ENCODE data around the gene RNASET2. TPM values are rescaled to one million over a fixed set of nuclear protein-coding genes. Genes with fewer than 3 reads are reported as not detected.

Gene RNASET2
- total RNA-seq, 4 donors from 2014 or later, result 65.6 to 169 (median 81.4) TPM

DNA sequence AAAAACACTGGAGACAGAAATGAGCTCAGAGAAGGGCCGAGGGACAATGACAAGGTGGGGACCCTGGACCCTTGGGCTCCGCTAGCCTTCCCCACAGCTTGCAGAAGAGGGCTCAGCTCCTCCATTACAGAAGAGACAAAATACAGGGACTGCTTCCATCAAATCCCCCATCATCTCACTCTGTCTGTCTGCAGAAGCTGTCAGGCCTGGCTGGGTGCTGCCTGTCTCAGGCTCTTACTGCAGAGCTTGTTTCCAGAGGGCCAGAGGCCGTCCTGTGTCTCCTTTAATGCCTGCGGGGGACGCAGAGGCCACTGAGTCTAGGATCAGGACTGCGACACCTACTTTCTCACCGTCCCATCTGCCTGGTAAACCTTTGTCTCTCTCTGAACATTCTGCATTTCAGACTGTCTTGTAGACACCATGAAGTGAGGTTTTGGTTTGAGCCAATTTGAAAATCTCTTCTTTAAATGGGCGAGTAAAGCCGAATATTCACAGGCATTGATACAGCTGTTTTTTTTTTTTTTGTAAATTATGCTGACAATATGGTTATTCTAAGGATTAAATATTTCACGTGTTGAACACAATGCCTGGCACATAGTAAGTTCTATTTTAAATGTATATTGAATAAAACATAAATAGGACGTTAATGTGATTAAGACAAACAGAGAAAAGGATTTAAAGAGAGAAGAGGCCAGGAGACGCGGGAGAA lies 28.3 kb downstream of the RNASET2 start:
- DNase-seq, result no peak
- Histone ChIP-seq H3K27ac (no peak overlapping the region), H3K27me3 (no peaks in the 10 kb centered on the region), H3K9me3 (no peaks in the 10 kb centered on the region), H3K4me3 (no peak overlapping the region), H3K4me1 (no peaks in the 10 kb centered on the region), H3K36me3 (peaks cover 0 to 21% (median 0%) of the 10 kb centered on the region in 3 donors)
- TF ChIP-seq, protein P1, sequence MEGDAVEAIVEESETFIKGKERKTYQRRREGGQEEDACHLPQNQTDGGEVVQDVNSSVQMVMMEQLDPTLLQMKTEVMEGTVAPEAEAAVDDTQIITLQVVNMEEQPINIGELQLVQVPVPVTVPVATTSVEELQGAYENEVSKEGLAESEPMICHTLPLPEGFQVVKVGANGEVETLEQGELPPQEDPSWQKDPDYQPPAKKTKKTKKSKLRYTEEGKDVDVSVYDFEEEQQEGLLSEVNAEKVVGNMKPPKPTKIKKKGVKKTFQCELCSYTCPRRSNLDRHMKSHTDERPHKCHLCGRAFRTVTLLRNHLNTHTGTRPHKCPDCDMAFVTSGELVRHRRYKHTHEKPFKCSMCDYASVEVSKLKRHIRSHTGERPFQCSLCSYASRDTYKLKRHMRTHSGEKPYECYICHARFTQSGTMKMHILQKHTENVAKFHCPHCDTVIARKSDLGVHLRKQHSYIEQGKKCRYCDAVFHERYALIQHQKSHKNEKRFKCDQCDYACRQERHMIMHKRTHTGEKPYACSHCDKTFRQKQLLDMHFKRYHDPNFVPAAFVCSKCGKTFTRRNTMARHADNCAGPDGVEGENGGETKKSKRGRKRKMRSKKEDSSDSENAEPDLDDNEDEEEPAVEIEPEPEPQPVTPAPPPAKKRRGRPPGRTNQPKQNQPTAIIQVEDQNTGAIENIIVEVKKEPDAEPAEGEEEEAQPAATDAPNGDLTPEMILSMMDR (IDR thresholded peaks at IDR 0.05), result no peak
- no peak for TF ChIP-seq POLR2A (IDR thresholded peaks at IDR 0.05)

DNA sequence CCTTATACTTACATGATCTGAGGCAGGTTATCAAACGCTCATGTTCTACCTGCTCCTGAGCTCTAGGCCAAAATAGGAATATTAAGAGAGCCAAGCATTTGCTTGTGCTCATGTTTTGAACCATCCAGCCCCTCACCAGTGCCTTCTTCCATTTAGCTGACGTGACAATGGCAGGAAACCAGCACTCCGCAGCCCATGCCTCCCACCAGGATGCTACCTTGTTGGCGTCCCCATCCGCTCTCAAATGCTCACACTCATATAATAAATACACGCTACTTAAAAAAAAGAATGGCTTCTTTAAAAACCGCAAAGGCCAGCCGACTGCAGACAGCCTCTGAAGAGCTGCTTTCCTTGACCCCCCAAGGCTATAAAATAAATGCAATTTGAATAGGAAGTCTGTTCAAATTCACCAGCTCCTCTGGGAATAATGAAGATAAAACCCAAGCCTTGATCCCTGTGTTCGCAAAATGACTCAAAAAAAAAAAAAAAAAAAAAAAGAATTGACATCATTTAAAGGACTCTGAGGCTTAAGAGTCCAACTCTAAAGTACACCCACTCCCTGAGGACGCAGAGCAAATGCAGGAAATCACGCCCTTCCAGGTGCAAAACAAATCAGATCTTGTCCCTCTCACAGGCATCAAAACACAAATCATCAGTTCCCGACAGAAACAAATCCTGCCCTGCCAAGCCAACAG lies 29.0 kb downstream of the RNASET2 start:
- Histone ChIP-seq H3K36me3 (peaks cover 0 to 17% (median 0%) of the 10 kb centered on the region in 3 donors), H3K9me3 (no peaks in the 10 kb centered on the region), H3K4me1 (no peaks in the 10 kb centered on the region), H3K27me3 (no peaks in the 10 kb centered on the region), H3K4me3 (no peak overlapping the region), H3K27ac (no peak overlapping the region)
- DNase-seq, result no peak
- no peak for TF ChIP-seq POLR2A (IDR thresholded peaks at IDR 0.05)

DNA sequence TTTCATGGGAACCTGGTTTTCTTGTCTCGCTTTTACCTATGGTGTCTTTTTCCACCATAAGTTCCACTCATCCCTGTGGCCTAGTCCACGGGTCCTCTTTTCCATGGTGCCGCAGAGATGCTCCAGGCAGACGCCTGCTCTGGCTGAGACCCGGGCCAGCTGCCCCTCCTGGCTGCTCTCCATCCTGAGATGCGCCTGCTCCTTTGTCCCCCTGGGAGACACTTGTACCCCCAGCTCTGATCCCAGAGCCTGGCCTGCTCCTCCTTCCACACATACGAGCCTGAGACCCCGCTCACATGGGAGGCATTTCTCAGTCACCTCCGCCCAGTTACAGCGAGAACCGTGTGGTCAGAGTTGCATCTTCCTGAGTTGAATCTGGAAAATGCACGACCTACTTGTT lies 29.6 kb downstream of the RNASET2 start:
- no peaks in the 10 kb centered on the region for H3K4me1 ChIP-seq
- peaks cover 0 to 12% (median 0%) of the 10 kb centered on the region in 3 donors for H3K36me3 ChIP-seq
- no peaks in the 10 kb centered on the region for H3K27me3 ChIP-seq

DNA sequence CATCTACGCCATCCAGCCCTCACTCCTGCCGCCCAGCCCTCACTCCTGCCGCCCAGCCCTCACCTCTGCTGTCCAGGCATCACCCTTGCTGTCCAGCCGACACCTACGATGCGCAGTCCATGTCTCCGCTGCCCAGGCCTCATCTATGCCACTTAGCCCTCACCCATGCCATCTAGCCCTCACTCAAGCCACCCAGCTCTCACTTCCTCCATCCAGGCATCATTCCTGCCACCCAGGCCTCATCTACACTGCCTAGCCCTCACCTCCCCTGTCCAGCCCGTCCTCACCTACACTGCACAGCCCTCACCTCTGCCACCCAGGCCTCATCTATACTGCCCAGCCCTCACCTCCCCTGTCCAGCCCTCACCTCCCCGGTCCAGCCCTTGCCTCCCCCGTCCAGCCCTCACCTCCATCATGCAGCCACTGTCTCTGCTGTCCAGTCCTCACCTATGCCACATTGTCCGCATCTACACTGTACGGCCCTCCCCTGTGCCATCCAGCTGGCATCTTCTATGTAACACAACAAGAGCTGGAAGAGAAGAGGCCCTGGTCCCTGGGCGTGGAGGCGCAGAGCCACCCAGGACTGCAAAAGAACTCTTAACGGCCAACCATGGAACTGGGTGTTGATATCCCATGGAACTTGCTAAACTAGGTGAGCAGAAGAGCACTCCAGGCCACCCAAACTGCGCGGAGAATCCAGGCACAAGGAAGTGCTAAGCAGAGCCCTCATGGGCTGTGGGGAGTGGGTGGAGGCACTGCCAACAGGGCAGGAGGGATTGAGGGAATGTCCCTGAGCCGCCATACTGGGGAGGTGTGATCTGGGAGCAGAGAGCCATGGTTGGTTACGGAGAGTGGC lies 31.0 kb downstream of the RNASET2 start:
- H3K36me3 ChIP-seq, result peaks cover 0 to 12% (median 0%) of the 10 kb centered on the region in 3 donors

More for the DNA sequence above, 29.6 kb downstream of the RNASET2 start:
- peak in 1 of 3 donors; percentile 12 for DNase-seq
- TF ChIP-seq, protein P1 (IDR thresholded peaks at IDR 0.05), result no peak
- TF ChIP-seq POLR2A (IDR thresholded peaks at IDR 0.05), result no peak
- Histone ChIP-seq H3K9me3 (no peaks in the 10 kb centered on the region), H3K27ac (no peak overlapping the region), H3K4me3 (no peak overlapping the region)

DNA sequence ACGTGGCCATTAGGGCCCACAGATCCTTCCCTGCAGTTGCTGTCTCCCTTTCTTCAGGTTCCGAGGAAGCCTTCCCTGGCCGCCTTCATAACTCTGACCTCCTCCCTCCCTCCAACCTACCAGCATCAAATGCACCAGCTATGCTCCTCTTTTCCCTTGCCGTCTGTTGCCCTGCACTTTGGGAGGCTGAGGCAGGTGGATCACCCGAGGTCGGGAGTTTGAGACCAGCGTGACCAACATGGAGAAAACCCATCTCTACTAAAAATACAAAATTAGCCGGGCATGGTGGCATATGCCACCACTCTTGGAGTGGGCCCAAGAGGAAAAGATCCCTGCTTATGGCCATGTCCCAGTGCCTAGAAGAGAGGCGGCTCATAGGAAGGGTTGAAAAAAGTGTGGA lies 31.8 kb downstream of the RNASET2 start:
- Histone ChIP-seq H3K27me3 (no peaks in the 10 kb centered on the region), H3K4me3 (no peak overlapping the region), H3K9me3 (no peaks in the 10 kb centered on the region), H3K36me3 (peaks cover 0 to 12% (median 0%) of the 10 kb centered on the region in 3 donors), H3K4me1 (no peaks in the 10 kb centered on the region), H3K27ac (no peak overlapping the region)
- TF ChIP-seq, protein P1 (IDR thresholded peaks at IDR 0.05), result no peak
- TF ChIP-seq POLR2A (IDR thresholded peaks at IDR 0.05), result no peak
- DNase-seq, result peak in 1 of 3 donors; percentile 3

More for the DNA sequence above, 31.0 kb downstream of the RNASET2 start:
- Histone ChIP-seq H3K4me1 (no peaks in the 10 kb centered on the region), H3K27me3 (no peaks in the 10 kb centered on the region), H3K4me3 (no peak overlapping the region), H3K27ac (no peak overlapping the region), H3K9me3 (no peaks in the 10 kb centered on the region)
- no peak for TF ChIP-seq POLR2A (IDR thresholded peaks at IDR 0.05)
- TF ChIP-seq, protein P1 (IDR thresholded peaks at IDR 0.05), result no peak
- DNase-seq, result peak in 1 of 3 donors; percentile 8

Measured in Peyer's patch (tissue), 4 donors.